HG03342 (cell line): Measurements from ENCODE around the gene ABHD6.
"Not testable (repeated sequence)": the region's sequence is repeated elsewhere in the genome, so short reads cannot be mapped to it uniquely, and the experiment has no call there.

ENCODE experiments used
- ATAC-seq: cut with Tn5 transposase; IDR thresholded peaks from one replicate; pipeline ENCODE4 v1.9.1; 2021; ENCODE audit warnings: mild to moderate bottlenecking, moderate library complexity; ENCODE audit not compliant: unreplicated experiment

ABHD6 gene, protein sequence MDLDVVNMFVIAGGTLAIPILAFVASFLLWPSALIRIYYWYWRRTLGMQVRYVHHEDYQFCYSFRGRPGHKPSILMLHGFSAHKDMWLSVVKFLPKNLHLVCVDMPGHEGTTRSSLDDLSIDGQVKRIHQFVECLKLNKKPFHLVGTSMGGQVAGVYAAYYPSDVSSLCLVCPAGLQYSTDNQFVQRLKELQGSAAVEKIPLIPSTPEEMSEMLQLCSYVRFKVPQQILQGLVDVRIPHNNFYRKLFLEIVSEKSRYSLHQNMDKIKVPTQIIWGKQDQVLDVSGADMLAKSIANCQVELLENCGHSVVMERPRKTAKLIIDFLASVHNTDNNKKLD

GRCh38 chr3:58237238-58237940 lies at the start of gene ABHD6:
Gene ABHD6 (plus strand): TSS chr3:58237792. CDS start chr3:58256587, 18,795 bp downstream.
- ATAC-seq = peak; percentile 74

DNA sequence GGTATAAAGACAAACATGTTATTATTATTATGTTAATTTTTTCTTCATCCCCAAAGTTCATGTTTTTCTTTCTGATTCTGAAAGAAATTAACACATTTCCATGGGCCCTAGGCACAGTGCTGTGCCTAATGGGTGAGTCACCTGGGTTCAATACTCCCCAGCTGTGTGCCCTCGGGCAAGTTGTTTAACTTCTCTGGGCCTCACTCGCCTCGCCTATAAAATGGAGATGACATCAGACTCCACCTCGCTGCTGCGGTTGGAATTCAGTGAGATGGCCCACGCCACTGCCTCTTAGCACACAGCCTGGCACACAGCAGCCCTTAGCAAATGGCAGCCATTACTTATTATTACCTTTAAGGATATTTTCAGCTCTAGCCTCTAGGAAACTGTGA lies 49.4 kb upstream of the ABHD6 start:
- ATAC-seq = no peak

DNA sequence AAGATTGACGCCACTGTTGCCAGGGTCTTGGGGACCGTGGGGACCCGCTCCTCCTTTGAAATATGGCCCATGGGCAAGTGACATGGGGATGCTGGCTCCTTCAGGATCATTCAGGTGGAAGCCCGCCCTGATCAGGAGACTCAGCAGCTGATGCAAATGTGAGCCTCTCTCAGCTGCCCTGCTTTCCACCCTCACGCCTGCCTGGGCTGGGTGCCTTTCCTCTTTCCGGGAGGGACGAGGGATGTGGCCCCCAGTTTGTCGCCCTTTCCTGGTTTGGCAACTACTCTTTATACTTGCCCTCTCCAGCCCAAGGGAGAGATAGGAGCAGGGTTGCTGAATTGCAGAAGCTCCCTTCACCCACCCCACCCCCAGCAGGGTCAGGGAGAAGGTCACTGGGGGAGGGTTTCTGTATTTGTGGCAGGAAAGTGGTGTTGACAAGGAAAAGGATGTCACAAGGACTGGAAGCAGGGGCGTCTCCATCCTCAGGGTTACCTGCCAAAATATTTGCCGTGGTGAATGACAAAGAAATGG lies 48.6 kb upstream of the ABHD6 start:
- no peak for ATAC-seq

DNA sequence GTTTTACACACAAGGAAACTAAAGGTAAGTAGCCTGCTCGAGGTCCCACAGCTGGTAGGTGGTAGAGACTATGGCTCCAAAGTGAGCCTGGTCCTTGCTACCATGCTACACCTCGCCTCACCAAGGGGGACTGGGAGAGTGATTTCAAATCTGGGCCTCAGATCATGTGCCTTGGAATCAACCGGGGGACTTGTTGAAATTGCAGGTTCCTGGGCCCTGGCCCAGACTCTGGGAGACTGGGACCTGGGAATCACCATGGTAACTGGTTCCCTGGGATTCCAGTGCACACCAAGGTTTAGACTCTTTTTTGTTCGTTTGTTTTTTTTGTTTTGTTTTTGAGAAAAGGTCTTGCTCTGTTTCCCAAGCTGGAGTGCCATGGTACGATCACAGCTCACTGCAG lies 47.9 kb upstream of the ABHD6 start:
- no peak for ATAC-seq

DNA sequence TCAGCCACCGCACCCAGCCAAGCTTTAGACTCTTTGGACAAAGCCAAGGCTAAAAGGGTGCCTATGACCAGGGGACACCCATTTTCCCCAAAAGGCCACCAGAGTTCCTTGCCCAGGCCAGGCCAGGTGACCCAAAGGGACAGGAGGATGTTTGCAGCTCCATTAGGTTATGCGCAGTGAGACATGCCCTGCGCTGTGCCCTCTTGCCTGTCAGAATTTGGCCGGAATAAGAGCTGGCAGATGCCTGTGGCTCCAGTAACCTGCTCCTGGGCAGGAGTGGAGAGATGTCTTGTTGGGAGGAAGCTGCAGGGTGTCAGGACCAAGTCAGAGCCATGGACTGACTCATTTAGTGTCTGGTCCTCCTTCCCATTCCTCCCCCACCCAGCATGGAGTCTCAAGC lies 47.3 kb upstream of the ABHD6 start:
- ATAC-seq = no peak

DNA sequence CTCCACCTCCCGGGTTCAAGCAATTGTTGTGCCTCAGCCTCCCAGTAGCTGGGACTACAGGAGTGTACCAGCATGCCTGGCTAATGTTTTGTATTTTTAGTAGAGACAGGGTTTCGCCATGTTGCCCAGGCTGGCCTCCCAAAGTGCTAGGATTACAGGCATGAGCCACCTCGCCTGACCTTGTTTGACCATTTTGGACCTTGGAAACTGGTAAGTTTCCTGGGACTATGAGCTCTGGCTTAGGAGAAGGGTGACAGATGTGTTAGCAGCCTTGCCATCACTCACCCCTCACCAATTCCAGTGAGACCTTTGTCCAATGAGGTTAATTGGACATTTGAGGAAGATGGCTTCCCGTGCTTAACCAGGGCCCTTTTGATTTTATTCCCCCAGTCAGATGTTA lies 46.7 kb upstream of the ABHD6 start:
- no peak for ATAC-seq

GRCh38 chr3:58191361-58191991 lies 46.1 kb upstream of the ABHD6 start:
- no peak for ATAC-seq

DNA sequence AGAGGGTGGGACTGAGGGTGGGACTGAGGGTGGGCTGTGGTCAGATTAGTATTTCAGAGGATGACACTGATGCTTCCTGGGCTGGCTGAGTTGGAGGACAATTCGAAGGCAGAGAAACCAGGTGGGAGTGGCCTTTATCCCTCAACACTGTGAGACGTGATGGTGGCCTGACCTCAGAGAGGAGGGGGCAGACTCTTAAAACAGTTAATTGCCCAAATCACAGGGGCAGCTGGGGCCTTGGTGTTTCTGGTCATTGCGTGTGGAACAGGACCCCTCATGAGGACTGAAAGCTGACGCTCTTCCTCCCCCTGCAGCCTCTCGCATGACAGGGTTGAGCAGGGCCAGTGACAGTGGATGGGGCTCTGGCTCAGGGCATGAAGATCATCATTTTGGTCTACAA lies 45.5 kb upstream of the ABHD6 start:
- ATAC-seq = no peak

DNA sequence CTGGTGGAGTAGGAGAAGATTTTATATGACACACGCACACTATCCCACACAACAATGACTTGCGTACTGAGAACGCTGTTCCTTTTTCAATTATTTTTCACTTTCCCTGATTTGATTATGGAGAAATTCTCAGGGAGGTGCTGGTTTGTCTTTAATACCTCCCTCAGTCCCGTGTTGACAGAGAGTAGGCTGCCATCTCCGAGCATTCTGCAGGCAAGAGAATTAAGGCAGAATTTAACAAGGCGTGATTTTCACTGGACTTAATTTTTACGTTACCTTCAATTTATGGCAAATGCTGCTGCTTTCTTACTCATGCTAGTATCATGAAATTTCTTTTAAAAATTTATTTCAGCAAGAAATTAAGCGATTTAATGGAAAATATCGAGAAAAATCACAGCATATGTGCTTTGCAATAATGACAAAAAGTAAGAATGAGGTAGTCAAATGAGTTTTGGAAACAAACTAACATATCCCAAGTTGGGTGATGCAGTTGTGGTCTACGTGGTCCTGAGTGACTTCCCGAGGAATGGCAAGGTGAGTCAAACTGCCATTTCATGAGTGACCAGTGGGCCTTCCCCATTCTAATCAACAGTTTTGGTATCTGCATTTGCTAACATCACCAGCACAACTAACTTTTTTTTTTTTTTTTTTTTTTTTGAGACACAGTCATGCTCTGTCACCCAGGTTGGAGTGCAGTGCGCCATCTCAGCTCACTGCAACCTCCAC lies 43.7 kb upstream of the ABHD6 start:
- no peak for ATAC-seq

DNA sequence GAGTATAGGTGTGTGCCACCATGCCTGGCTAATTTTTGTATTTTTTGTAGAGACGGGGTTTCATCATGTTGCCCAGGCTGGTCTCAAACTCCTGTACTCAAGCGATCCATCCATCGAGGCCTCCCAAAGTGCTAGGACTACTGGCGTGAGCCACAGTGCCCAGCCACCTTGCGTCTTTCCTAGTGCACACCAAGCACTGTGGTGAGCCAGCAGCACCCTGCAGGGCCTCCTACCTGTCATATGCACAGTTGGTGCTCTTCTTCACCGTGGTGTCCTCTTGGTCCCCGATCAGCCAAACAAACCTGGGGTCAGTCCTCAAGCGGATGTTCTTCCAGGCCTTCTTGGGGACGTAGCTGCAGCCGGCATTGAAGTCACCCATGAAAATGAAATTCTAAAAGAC lies 40.0 kb upstream of the ABHD6 start:
- no peak for ATAC-seq

GRCh38 chr3:58198362-58198761 lies 39.2 kb upstream of the ABHD6 start:
- no peak for ATAC-seq

DNA sequence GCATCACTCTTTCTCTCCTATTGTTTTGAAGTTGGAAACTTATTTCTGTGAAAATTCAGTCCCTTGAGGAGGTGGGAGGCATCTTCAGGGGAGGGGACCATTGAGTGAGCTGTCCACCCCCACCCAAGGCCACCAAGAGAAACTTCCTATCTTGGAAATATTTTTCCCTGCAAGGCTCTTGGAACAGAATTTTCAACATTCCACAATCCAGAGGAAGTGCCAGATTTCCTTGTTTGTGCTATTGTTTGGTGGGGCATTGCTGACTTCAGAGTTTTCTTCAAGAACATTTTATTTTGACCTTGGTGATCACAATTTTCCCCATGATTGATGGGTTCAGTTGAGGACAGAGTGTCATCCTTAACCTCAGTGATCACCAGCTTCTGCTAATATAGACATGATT lies 38.8 kb upstream of the ABHD6 start:
- no peak for ATAC-seq

DNA sequence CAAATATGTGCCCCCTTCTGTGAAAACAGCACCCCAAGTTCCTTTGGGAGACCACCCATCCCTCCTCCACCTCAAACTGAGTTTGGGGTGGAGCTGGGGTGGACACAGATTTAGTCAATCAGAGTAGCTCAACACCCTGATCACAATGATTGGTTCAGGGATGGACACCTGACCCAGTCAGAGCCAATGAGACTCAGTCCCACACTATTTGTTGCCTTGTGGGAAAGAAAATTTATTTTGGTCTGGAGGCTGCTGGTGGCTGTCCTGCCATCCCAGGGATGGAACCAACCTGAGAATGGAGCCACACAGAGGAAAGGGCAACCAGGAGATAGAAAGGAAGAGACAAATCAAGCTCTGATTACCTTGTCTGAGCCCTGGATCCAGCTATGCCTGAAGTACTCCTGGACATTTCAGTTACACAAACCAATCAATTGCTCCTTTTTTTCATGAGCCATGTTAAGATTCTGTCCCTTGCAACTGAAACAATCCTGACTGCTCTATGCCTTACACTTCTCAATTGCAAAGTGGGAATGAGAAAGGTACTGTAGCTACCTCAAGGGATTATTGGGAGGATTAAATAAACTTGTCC lies 37.4 kb upstream of the ABHD6 start:
- ATAC-seq = no peak

DNA sequence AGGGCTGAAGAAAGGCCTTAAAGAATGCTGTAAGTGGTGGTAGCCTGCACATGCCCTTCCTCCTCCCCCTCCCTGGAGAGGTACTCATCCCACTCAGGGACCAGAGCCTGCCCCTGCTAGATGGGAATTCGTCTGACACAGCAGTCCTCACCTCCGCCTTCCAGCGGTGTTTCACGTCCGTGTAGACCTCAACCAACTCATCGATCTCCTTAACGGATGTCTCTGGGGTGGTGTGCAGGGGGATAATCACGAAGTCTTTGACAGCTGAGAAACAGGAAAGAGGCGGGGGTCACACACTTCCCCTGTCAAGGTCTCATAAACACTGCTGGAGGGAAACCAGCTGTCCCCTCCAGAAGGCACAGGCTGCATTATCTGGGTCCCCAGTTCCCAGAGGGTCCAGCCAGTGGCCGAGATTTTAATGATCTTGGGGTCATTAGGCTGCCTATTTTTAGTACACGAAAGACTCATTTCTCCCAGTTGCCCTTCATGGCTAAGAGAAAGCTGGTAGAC lies 36.7 kb upstream of the ABHD6 start:
- ATAC-seq = no peak

DNA sequence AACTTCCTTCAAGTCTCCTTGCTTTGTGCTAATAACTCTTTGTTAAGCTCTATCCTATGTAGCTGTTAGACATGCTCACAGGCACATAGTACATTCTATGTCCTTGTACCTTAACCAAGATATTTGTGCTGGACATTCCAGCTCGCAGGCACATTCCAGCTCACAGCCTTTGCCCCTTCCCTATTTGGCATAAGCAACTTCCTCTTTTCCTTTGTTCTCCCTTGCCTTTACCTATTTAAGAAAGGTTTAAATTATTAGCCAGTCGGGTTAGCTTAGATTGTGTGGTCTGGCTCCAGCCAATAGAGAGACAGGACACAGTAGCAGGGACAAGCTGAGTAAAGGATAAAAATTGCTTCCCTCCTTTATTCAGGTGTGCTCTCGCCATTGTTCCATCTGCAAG lies 36.1 kb upstream of the ABHD6 start:
- ATAC-seq = not testable (repeated sequence)

GRCh38 chr3:58202917-58203360 lies 34.7 kb upstream of the ABHD6 start:
- ATAC-seq = no peak

GRCh38 chr3:58203541-58203940 lies 34.1 kb upstream of the ABHD6 start:
- no peak for ATAC-seq

GRCh38 chr3:58204720-58205119 lies 32.9 kb upstream of the ABHD6 start:
- ATAC-seq = no peak

GRCh38 chr3:58205981-58206380 lies 31.6 kb upstream of the ABHD6 start:
- ATAC-seq = no peak

- ATAC-seq = no peak
Observed at GRCh38 chr3:58206406-58207011, 31.1 kb upstream of the ABHD6 start.
